COLO829 (cell line): ENCODE measurements around the gene CEACAM7.
A peak's percentile ranks its signal among the peaks of the same experiment; 100 is the strongest.
"Not testable (repeated sequence)": the region's sequence is repeated elsewhere in the genome, so short reads cannot be mapped to it uniquely, and the experiment has no call there.

Source experiments
- DNase-seq: peaks from one replicate; pipeline ENCODE4 v3.0.0; 2012; ENCODE audit warnings: low spot score

Gene CEACAM7

GRCh38 chr19:41688098-41688497 is at the start of gene CEACAM7:
Gene CEACAM7, minus strand, starts transcription at chr19:41688270. Its CDS starts 105 bp downstream, at chr19:41688165.
- DNase-seq = no peak

GRCh38 chr19:41735071-41735600 is 47.1 kb upstream of the CEACAM7 start:
- no peak for DNase-seq

GRCh38 chr19:41734585-41734984 is 46.5 kb upstream of the CEACAM7 start:
- no peak for DNase-seq

- no peak for DNase-seq
These were observed 46.1 kb upstream of the CEACAM7 start for GRCh38 chr19:41734156-41734555.

GRCh38 chr19:41726493-41726892 is 38.4 kb upstream of the CEACAM7 start:
- DNase-seq = no peak

GRCh38 chr19:41720103-41720502 is 32.0 kb upstream of the CEACAM7 start:
- DNase-seq = no peak

- DNase-seq = no peak
These were observed 30.7 kb upstream of the CEACAM7 start for GRCh38 chr19:41718761-41719160.

- no peak for DNase-seq
These were observed 26.5 kb upstream of the CEACAM7 start for GRCh38 chr19:41714598-41714997.

- no peak for DNase-seq
These were observed 23.5 kb upstream of the CEACAM7 start for GRCh38 chr19:41711376-41712261.

- no peak for DNase-seq
These were observed 22.0 kb upstream of the CEACAM7 start for GRCh38 chr19:41709951-41710645.

- not testable (repeated sequence) for DNase-seq
These were observed 21.4 kb upstream of the CEACAM7 start for GRCh38 chr19:41709516-41709915.

GRCh38 chr19:41708481-41708880 is 20.4 kb upstream of the CEACAM7 start, which contains the start of gene CEACAM5:
Gene CEACAM5, plus strand, starts transcription at chr19:41708626. Its CDS starts 106 bp downstream, at chr19:41708732.
- DNase-seq = no peak

- DNase-seq = no peak
These were observed 19.9 kb upstream of the CEACAM7 start for GRCh38 chr19:41707871-41708371.

- no peak for DNase-seq
These were observed 19.4 kb upstream of the CEACAM7 start for GRCh38 chr19:41707502-41707812.

GRCh38 chr19:41706741-41707501 is 18.9 kb upstream of the CEACAM7 start:
- DNase-seq = peak; percentile 51

GRCh38 chr19:41705393-41706174 is 17.5 kb upstream of the CEACAM7 start:
- DNase-seq = no peak

GRCh38 chr19:41703602-41704293 is 15.7 kb upstream of the CEACAM7 start:
- DNase-seq = no peak

GRCh38 chr19:41702171-41702651 is 14.1 kb upstream of the CEACAM7 start:
- DNase-seq = no peak

- DNase-seq = no peak
These were observed 13.5 kb upstream of the CEACAM7 start for GRCh38 chr19:41701401-41702075.
